22Rv1 (cell line): ENCODE measurements around the gene FAM170A.

ENCODE experiments used
- H3K27ac ChIP-seq: fragments of 450-650 bp; 2 replicates; pipeline ENCODE4 v1.5.1; 2017
- ZFX ChIP-seq: fragments of 450-650 bp; IDR thresholded peaks from 2 replicates; pipeline ENCODE4 v1.6.1; 2017; ENCODE audit warnings: antibody characterized with exemption, borderline replicate concordance
- TF ChIP-seq, protein P1 (sequence below): fragments of 450-650 bp; IDR thresholded peaks from 2 replicates; pipeline ENCODE4 v1.5.1; 2017; ENCODE audit warnings: mild to moderate bottlenecking

FAM170A gene

DNA sequence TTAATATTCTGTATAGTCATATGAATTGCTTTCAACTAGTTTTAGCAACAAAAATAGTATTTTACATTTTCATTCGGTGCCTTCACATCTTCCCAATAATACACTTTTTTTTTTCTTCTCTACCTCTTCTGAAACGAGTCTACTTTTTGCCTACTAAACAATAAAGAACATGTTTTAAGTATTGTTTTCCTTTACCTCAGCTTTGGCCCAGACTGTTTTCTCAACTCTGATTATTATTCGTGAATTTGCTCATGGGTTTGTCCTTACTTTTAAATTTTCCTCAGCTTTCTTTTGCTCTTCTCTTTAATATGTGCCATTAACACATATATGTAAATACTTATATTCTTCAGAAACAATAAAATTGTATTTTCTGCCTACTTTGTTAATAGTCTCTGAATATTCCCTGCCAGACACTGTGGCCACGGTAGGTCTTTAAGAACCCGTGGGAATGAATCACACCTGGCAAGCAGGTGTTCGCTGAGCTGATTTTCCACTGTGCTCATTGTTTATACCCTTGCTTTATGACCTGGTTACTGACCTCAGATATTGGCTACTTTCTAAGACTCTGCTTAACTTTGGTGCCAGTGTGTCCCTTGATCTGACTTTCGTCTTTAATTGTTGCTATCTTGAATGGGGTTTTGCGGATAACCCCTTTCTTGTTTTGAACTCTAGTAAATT, 49.1 kb downstream of the FAM170A start:
- H3K27ac ChIP-seq = no peak overlapping the region
- TF ChIP-seq, protein P1, sequence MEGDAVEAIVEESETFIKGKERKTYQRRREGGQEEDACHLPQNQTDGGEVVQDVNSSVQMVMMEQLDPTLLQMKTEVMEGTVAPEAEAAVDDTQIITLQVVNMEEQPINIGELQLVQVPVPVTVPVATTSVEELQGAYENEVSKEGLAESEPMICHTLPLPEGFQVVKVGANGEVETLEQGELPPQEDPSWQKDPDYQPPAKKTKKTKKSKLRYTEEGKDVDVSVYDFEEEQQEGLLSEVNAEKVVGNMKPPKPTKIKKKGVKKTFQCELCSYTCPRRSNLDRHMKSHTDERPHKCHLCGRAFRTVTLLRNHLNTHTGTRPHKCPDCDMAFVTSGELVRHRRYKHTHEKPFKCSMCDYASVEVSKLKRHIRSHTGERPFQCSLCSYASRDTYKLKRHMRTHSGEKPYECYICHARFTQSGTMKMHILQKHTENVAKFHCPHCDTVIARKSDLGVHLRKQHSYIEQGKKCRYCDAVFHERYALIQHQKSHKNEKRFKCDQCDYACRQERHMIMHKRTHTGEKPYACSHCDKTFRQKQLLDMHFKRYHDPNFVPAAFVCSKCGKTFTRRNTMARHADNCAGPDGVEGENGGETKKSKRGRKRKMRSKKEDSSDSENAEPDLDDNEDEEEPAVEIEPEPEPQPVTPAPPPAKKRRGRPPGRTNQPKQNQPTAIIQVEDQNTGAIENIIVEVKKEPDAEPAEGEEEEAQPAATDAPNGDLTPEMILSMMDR = no peak
- TF ChIP-seq ZFX = no peak

DNA sequence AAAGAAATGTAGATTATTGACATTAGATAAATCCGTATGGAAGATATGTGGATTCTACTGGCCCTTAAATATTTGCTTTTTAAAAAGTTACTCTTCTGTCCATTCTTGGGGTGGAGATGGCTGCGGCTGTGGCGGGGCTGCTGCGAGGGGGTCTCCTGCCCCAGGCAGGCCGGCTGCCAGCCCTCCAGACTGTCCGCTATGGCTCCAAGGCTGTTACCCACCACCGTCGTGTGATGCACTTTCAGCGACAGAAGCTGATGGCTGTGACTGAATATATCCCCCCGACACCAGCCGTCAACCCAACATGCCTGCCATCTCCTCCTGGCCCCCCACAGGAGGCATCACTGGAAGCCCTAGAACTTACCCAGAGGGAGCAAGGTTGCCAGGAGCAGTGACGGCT, 50.7 kb downstream of the FAM170A start:
- no peak overlapping the region for H3K27ac ChIP-seq
- TF ChIP-seq ZFX = no peak
- TF ChIP-seq, protein P1 = no peak

DNA sequence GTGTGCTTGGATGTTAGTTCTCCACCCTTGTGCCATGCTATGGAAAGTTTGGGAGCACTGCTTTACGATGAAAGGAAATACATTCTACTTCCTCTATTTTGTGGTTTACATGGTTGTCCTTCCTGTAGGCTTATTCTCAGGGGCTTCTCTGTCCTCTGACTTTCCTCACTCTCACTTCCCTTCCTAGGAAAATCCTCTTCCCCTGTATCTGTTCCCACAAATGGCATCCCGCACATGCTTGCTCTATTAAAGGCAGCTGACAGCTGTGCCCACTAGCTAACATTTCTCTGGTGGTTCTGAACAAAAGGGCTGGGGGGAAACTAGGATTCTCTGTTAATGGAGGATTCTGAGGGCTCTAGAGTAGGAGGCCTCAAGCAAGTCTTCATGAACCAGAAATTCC, 52.4 kb downstream of the FAM170A start:
- no peak overlapping the region for H3K27ac ChIP-seq
- TF ChIP-seq ZFX = no peak
- TF ChIP-seq, protein P1 = no peak

DNA sequence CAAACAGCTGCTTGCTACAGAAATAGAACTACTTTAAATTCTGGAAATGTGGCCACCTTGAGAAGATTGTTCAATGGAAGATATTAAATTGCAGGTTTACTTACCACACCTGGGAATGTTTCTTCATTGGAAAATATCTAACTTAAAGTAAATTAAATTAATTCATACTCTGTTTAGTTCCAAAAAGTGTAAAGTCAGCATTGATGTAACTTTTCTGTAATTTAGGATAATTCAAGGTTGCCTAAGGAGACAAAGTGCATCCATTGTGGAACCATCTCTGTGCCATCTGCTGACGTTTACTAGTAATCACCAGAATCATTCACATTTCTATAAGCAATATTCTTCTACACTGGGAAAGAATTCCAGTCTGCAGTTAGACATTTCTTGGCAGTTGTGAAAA, 53.0 kb downstream of the FAM170A start:
- TF ChIP-seq, protein P1 = no peak
- TF ChIP-seq ZFX = no peak
- H3K27ac ChIP-seq = no peak overlapping the region
